ENCODE data around the gene RIC8A. TPM values are rescaled to one million over a fixed set of nuclear protein-coding genes. Genes with fewer than 3 reads are reported as not detected.
"Not testable (repeated sequence)": the region's sequence is repeated elsewhere in the genome, so short reads cannot be mapped to it uniquely, and the experiment has no call there.

Gene RIC8A
- total RNA-seq (2022) = 73.0 and 84.1 TPM in 2 replicates
- Bru-seq, nascent RNA = percentile 58 among the genes with signal in this experiment
- percentile 89 among the genes with signal in this experiment for BruChase-seq, experiment 1, labeled RNA remaining after a 6-hour chase
- BruChase-seq, experiment 2, labeled RNA remaining after a 2-hour chase = percentile 86 among the genes with signal in this experiment
- long read RNA-seq, transcript RIC8A-203 (10 exons, 3,703 nt) = major isoform, 12 of 24 reads
- long read RNA-seq, partial matches to known transcripts = 5 of 24 reads
- long read RNA-seq, other reads (novel, unspliced or antisense) = 7 of 24 reads

GRCh38 chr11:207208-207862 lies at the start of gene RIC8A, which contains the start of gene BET1L:
RIC8A (plus strand) TSS chr11:207708; CDS start chr11:208855, 1,147 bp downstream.
BET1L (minus strand) TSS chr11:207399; CDS start chr11:207321, 78 bp downstream.
- CTCF ChIA-PET = interaction anchor here (0.6 to 1.4 kb wide), 4 partner anchors 31 to 570 kb away, joined by 3 to 4 read pairs (median 4); partner anchors contain the start of gene GATD1
- Mint-ChIP-seq H3K36me3 (ENCODE audit: insufficient read depth, unreplicated experiment) (peaks cover 61% of the 10 kb centered on the region), H3K4me3 (ENCODE audit: low read depth, unreplicated experiment) (peak within 1 kb of the TSS; percentile 96), H3K9me3 (ENCODE audit: low read depth, unreplicated experiment) (no peaks in the 10 kb centered on the region), H3K4me1 (ENCODE audit: low read depth, unreplicated experiment) (no peaks in the 10 kb centered on the region), H3K27me3 (ENCODE audit: unreplicated experiment) (no peaks in the 10 kb centered on the region), H3K27ac (ENCODE audit: unreplicated experiment) (peak within 1 kb of the TSS; percentile 92)
- peak; percentile 95 for DNase-seq
- TF ChIP-seq CTCF (IDR thresholded peaks at IDR 0.05; ENCODE audit: unreplicated experiment) = no peak
- BruUV-seq (replicated peaks) = no TSS peak
- intact Hi-C loops (cut with micrococcal nuclease; ENCODE audit: unreplicated experiment) = loop anchor here (10.0 kb wide), 1 partner anchor 307 kb away; no protein-coding TSS in a partner anchor

- H3K9me3 Mint-ChIP-seq (ENCODE audit: low read depth, unreplicated experiment); DNase-seq; H3K27me3 Mint-ChIP-seq (ENCODE audit: unreplicated experiment); H3K4me1 Mint-ChIP-seq (ENCODE audit: low read depth, unreplicated experiment); CTCF ChIA-PET; H3K4me3 Mint-ChIP-seq (ENCODE audit: low read depth, unreplicated experiment); H3K27ac Mint-ChIP-seq (ENCODE audit: unreplicated experiment); H3K36me3 Mint-ChIP-seq (ENCODE audit: insufficient read depth, unreplicated experiment); BruUV-seq (replicated peaks); intact Hi-C loops (cut with micrococcal nuclease; ENCODE audit: unreplicated experiment): not testable (repeated sequence)
These were observed 27.3 kb upstream of the RIC8A start for GRCh38 chr11:180242-180641.

GRCh38 chr11:189200-189783 lies 18.2 kb upstream of the RIC8A start:
- H3K9me3 Mint-ChIP-seq (ENCODE audit: low read depth, unreplicated experiment); H3K4me3 Mint-ChIP-seq (ENCODE audit: low read depth, unreplicated experiment); DNase-seq; intact Hi-C loops (cut with micrococcal nuclease; ENCODE audit: unreplicated experiment); H3K27me3 Mint-ChIP-seq (ENCODE audit: unreplicated experiment); H3K27ac Mint-ChIP-seq (ENCODE audit: unreplicated experiment); CTCF ChIA-PET; H3K36me3 Mint-ChIP-seq (ENCODE audit: insufficient read depth, unreplicated experiment); BruUV-seq (replicated peaks); H3K4me1 Mint-ChIP-seq (ENCODE audit: low read depth, unreplicated experiment): not testable (repeated sequence)

GRCh38 chr11:189843-190311 lies 17.6 kb upstream of the RIC8A start:
- H3K27ac Mint-ChIP-seq (ENCODE audit: unreplicated experiment); CTCF ChIA-PET; H3K4me3 Mint-ChIP-seq (ENCODE audit: low read depth, unreplicated experiment); H3K27me3 Mint-ChIP-seq (ENCODE audit: unreplicated experiment); H3K4me1 Mint-ChIP-seq (ENCODE audit: low read depth, unreplicated experiment); H3K36me3 Mint-ChIP-seq (ENCODE audit: insufficient read depth, unreplicated experiment); intact Hi-C loops (cut with micrococcal nuclease; ENCODE audit: unreplicated experiment); DNase-seq; BruUV-seq (replicated peaks); H3K9me3 Mint-ChIP-seq (ENCODE audit: low read depth, unreplicated experiment): not testable (repeated sequence)
- peak; percentile 39 for TF ChIP-seq CTCF (IDR thresholded peaks at IDR 0.05; ENCODE audit: unreplicated experiment)

- DNase-seq; H3K4me3 Mint-ChIP-seq (ENCODE audit: low read depth, unreplicated experiment); H3K36me3 Mint-ChIP-seq (ENCODE audit: insufficient read depth, unreplicated experiment); CTCF ChIA-PET; H3K9me3 Mint-ChIP-seq (ENCODE audit: low read depth, unreplicated experiment); H3K27me3 Mint-ChIP-seq (ENCODE audit: unreplicated experiment); intact Hi-C loops (cut with micrococcal nuclease; ENCODE audit: unreplicated experiment); BruUV-seq (replicated peaks); H3K27ac Mint-ChIP-seq (ENCODE audit: unreplicated experiment); H3K4me1 Mint-ChIP-seq (ENCODE audit: low read depth, unreplicated experiment): not testable (repeated sequence)
These were observed 17.0 kb upstream of the RIC8A start for GRCh38 chr11:190546-190945.

GRCh38 chr11:191490-192478 lies 15.7 kb upstream of the RIC8A start:
- BruUV-seq (replicated peaks); H3K27me3 Mint-ChIP-seq (ENCODE audit: unreplicated experiment); H3K4me3 Mint-ChIP-seq (ENCODE audit: low read depth, unreplicated experiment); H3K9me3 Mint-ChIP-seq (ENCODE audit: low read depth, unreplicated experiment); intact Hi-C loops (cut with micrococcal nuclease; ENCODE audit: unreplicated experiment); H3K27ac Mint-ChIP-seq (ENCODE audit: unreplicated experiment); DNase-seq; CTCF ChIA-PET; H3K36me3 Mint-ChIP-seq (ENCODE audit: insufficient read depth, unreplicated experiment); H3K4me1 Mint-ChIP-seq (ENCODE audit: low read depth, unreplicated experiment): not testable (repeated sequence)

- H3K27ac Mint-ChIP-seq (ENCODE audit: unreplicated experiment); DNase-seq; H3K4me3 Mint-ChIP-seq (ENCODE audit: low read depth, unreplicated experiment); BruUV-seq (replicated peaks); CTCF ChIA-PET; H3K27me3 Mint-ChIP-seq (ENCODE audit: unreplicated experiment); H3K4me1 Mint-ChIP-seq (ENCODE audit: low read depth, unreplicated experiment); H3K9me3 Mint-ChIP-seq (ENCODE audit: low read depth, unreplicated experiment); intact Hi-C loops (cut with micrococcal nuclease; ENCODE audit: unreplicated experiment); H3K36me3 Mint-ChIP-seq (ENCODE audit: insufficient read depth, unreplicated experiment): not testable (repeated sequence)
These were observed 14.8 kb upstream of the RIC8A start, which contains the start of gene SCGB1C1 for GRCh38 chr11:192674-193128. SCGB1C1 (plus strand) TSS chr11:193078; CDS start chr11:193100, 22 bp downstream.

All from Calu3 (cell line).